ENCODE measurements around the gene MROH8.
"Not testable (repeated sequence)": the region's sequence is repeated elsewhere in the genome, so short reads cannot be mapped to it uniquely, and the experiment has no call there.

MROH8 gene

GRCh38 chr20:37075932-37076685 is 103.2 kb downstream of the MROH8 start:
- no peak for DNase-seq (ENCODE audit: low read depth in 1 of 2, low spot score in 1 of 2)
- Histone ChIP-seq H3K4me3 (replicated peaks; ENCODE audit: insufficient read depth, low read length) (no peak overlapping the region), H3K27ac (replicated peaks) (no peak overlapping the region), H3K27me3 (ENCODE audit: insufficient read depth, poor library complexity, severe bottlenecking) (no peaks in the 10 kb centered on the region)
- TF ChIP-seq POLR2AphosphoS5 (IDR thresholded peaks at IDR 0.05; ENCODE audit: low read depth) (no peak), GABPA (IDR thresholded peaks at IDR 0.05; ENCODE audit: low read depth) (no peak)

DNA sequence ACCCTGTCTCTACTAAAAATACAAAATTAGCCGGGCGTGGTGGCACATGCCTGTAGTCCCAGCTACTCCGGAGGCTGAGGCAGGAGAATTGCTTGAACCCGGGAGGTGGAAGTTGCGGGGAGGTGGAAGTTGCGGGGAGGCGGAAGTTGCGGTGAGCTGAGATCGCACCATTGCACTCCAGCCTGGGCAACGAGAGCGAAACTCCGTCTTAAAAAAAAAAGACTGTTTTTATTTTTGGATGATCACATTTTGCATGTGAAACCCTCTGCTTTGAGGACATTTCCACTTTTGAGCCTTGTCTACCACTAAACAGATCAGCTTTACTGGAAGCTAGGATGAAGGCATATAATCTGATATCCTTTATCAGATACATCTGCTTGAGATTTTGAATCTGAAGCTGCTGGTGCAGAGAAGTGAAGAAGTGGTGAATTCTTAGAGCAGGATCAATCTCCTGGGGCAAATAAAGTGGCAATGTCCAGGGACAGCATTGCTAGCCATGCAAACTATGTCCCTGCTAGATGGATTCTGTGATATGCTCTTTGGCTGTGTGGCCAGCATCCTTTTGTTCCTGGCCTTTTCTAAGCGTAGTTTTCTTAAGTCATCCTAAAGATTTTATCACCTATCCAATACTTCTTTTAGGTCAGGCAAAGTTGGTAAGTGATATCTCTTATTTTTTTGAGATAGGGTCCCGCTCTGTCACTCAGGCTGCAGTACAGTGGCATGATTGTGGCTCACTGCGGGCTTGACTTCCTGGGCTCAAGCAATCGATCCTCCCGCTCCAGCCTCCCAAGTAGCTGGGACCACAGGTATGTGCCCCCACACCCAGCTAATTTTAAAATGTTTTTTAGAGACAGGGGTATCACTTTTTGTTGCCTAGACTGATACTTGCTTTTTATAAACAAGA is 106.8 kb downstream of the MROH8 start:
- peak in 1 of 2 experiments; percentile 43 for DNase-seq (ENCODE audit: low read depth in 1 of 2, low spot score in 1 of 2)
- no peak for TF ChIP-seq CTCF (IDR thresholded peaks at IDR 0.05; ENCODE audit: insufficient read depth, low read length)
- TF ChIP-seq POLR2AphosphoS5 (IDR thresholded peaks at IDR 0.05; ENCODE audit: low read depth), result no peak
- TF ChIP-seq GABPA (IDR thresholded peaks at IDR 0.05; ENCODE audit: low read depth), result no peak
- TF ChIP-seq REST (IDR thresholded peaks at IDR 0.05; ENCODE audit: insufficient replicate concordance, low read depth), result no peak
- no peak for TF ChIP-seq SPI1 (IDR thresholded peaks at IDR 0.05; ENCODE audit: borderline replicate concordance, low read depth)
- no peaks in the 10 kb centered on the region for H3K27me3 ChIP-seq (ENCODE audit: insufficient read depth, poor library complexity, severe bottlenecking)
- no peak overlapping the region for H3K4me3 ChIP-seq (replicated peaks; ENCODE audit: insufficient read depth, low read length)
- H3K27ac ChIP-seq (replicated peaks), result no peak overlapping the region

- H3K27ac ChIP-seq (replicated peaks), result no peak overlapping the region
Observed at GRCh38 chr20:37071481-37071911, 107.9 kb downstream of the MROH8 start.

DNA sequence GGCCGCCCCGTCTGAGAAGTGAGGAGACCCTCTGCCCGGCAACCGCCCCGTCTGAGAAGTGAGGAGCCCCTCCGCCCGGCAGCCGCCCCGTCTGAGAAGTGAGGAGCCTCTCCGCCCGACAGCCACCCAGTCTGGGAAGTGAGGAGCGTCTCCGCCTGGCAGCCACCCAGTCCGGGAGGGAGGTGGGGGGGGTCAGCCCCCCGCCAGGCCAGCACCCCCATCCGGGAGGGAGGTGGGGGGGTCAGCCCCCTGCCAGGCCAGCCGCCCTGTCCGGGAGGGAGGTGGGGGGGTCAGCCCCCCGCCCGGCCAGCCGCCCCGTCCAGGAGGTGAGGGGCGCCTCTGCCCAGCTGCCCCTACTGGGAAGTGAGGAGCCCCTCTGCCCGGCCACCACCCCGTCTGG is 109.8 kb downstream of the MROH8 start:
- not testable (repeated sequence) for H3K27me3 ChIP-seq (ENCODE audit: insufficient read depth, poor library complexity, severe bottlenecking); H3K27ac ChIP-seq (replicated peaks); DNase-seq (ENCODE audit: low read depth in 1 of 2, low spot score in 1 of 2); H3K4me3 ChIP-seq (replicated peaks; ENCODE audit: insufficient read depth, low read length)

More at GRCh38 chr20:37071481-37071911, 107.9 kb downstream of the MROH8 start:
- no peak for TF ChIP-seq GABPA (IDR thresholded peaks at IDR 0.05; ENCODE audit: low read depth)
- TF ChIP-seq CTCF (IDR thresholded peaks at IDR 0.05; ENCODE audit: insufficient read depth, low read length), result no peak
- TF ChIP-seq POLR2AphosphoS5 (IDR thresholded peaks at IDR 0.05; ENCODE audit: low read depth), result no peak
- Histone ChIP-seq H3K4me3 (replicated peaks; ENCODE audit: insufficient read depth, low read length) (no peak overlapping the region), H3K27me3 (ENCODE audit: insufficient read depth, poor library complexity, severe bottlenecking) (no peaks in the 10 kb centered on the region)
- DNase-seq (ENCODE audit: low read depth in 1 of 2, low spot score in 1 of 2), result no peak

DNA sequence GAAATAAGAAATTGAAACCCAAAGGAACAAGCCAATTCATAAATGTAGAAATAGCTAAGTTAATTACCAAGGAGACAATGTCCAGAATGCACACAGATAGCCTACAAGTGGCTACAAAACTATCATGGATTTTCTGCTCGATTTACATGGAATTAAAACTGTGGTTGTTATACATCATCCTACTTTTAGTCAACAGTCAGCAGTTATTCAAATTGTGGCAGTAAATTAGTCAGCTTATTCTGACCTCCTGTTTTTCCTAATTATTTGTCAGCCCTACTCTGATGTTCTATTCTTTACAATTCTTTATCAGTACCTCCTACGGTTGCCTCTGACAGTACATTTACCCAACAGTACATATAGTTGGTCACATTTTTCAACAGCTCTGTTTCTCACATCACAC is 113.2 kb downstream of the MROH8 start:
- no peak for DNase-seq (ENCODE audit: low read depth in 1 of 2, low spot score in 1 of 2)
- Histone ChIP-seq H3K27ac (replicated peaks) (no peak overlapping the region), H3K4me3 (replicated peaks; ENCODE audit: insufficient read depth, low read length) (no peak overlapping the region), H3K27me3 (ENCODE audit: insufficient read depth, poor library complexity, severe bottlenecking) (no peaks in the 10 kb centered on the region)
- TF ChIP-seq CTCF (IDR thresholded peaks at IDR 0.05; ENCODE audit: insufficient read depth, low read length), result no peak
- TF ChIP-seq GABPA (IDR thresholded peaks at IDR 0.05; ENCODE audit: low read depth), result no peak
- no peak for TF ChIP-seq REST (IDR thresholded peaks at IDR 0.05; ENCODE audit: insufficient replicate concordance, low read depth)
- TF ChIP-seq POLR2AphosphoS5 (IDR thresholded peaks at IDR 0.05; ENCODE audit: low read depth), result no peak
- no peak for TF ChIP-seq SPI1 (IDR thresholded peaks at IDR 0.05; ENCODE audit: borderline replicate concordance, low read depth)

All from HL-60 (cell line).